Measurements from ENCODE around the gene KRTAP10-11. TPM values are rescaled to one million over a fixed set of nuclear protein-coding genes. Genes with fewer than 3 reads are reported as not detected.

The KRTAP10-11 gene
- not detected in 2 replicates for total RNA-seq

GRCh38 chr21:44646366-44647221 is at the start of gene KRTAP10-11:
TSS of gene KRTAP10-11 (plus strand) at chr21:44646414. CDS start at chr21:44646459, 45 bp downstream.

DNA sequence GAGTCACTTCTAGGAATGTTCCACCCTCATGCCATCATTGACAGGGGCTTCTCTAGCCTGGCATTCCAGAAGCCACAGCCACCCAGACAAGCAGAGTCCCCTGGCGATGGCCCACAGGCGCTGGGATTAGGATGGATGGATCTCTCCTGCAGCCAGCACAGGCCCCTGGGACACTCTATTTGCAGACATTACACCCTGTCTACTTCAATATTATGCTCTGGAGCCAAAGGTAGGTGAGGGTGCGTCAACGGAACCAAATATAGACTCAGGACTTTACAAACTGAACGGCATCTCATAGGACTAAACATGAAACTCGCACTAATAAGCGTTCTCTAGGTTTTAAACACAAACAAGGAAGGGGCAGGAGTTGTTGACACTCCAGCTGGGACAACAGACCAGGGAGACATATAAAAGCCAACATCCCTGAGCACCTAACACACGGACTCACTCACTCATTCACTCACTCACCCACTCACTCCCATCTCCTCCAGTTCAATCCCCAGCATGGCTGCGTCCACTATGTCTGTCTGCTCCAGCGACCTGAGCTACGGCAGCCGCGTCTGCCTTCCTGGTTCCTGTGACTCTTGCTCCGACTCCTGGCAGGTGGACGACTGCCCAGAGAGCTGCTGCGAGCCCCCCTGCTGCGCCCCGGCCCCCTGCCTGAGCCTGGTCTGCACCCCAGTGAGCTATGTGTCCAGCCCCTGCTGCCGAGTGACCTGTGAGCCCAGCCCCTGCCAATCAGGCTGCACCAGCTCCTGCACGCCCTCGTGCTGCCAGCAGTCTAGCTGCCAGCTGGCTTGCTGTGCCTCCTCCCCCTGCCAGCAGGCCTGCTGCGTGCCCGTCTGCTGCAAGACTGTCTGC is 45.9 kb upstream of the KRTAP10-11 start, which contains the start of gene KRTAP10-7:
TSS of gene KRTAP10-7 (plus strand) at position 480 of the 861 bp plus-strand sequence. CDS start at position 505, 25 bp downstream.

GRCh38 chr21:44612029-44612486 is 34.2 kb upstream of the KRTAP10-11 start, which contains the start of gene KRTAP10-8:
TSS of gene KRTAP10-8 (plus strand) at chr21:44612079. CDS start at chr21:44612101, 22 bp downstream.

GRCh38 chr21:44626673-44627143 is 19.5 kb upstream of the KRTAP10-11 start, which contains the start of gene KRTAP10-9:
TSS of gene KRTAP10-9 (plus strand) at chr21:44627093. CDS start at chr21:44627172, 79 bp downstream.

GRCh38 chr21:44637018-44637850 is 9.0 kb upstream of the KRTAP10-11 start, which contains the start of gene KRTAP10-10:
TSS of gene KRTAP10-10 (plus strand) at chr21:44637356. CDS start at chr21:44637418, 62 bp downstream.

GRCh38 chr21:44654576-44655175 is 8.5 kb downstream of the KRTAP10-11 start, which contains the start of gene KRTAP12-4:
TSS of gene KRTAP12-4 (minus strand) at chr21:44654659. CDS start at chr21:44654614, 45 bp downstream.

GRCh38 chr21:44657635-44658540 is 11.7 kb downstream of the KRTAP10-11 start, which contains the start of gene KRTAP12-3:
TSS of gene KRTAP12-3 (plus strand) at chr21:44657932. CDS start at chr21:44657980, 48 bp downstream.

GRCh38 chr21:44666401-44667320 is 20.4 kb downstream of the KRTAP10-11 start, which contains the start of gene KRTAP12-2:
TSS of gene KRTAP12-2 (minus strand) at chr21:44666927. CDS start at chr21:44666886, 41 bp downstream.

GRCh38 chr21:44681861-44682579 is 35.8 kb downstream of the KRTAP10-11 start, which contains the start of gene KRTAP12-1:
TSS of gene KRTAP12-1 (minus strand) at chr21:44682163. CDS start at chr21:44682123, 40 bp downstream.

Other genes with a start within 250 kb of the KRTAP10-11 start
- gene LRRC3, start 190.9 kb upstream of the KRTAP10-11 start, total RNA-seq: 0.38 and 0.85 TPM in 2 replicates
- gene KRTAP10-1, start 106.2 kb upstream of the KRTAP10-11 start, total RNA-seq: not detected in 2 replicates
- not detected in 2 replicates for gene KRTAP10-2, start 94.9 kb upstream of the KRTAP10-11 start, total RNA-seq
- not detected in 2 replicates for gene KRTAP10-3, start 87.6 kb upstream of the KRTAP10-11 start, total RNA-seq
- gene KRTAP10-4, start 72.7 kb upstream of the KRTAP10-11 start, total RNA-seq: not detected in 2 replicates
- not detected in 2 replicates for gene KRTAP10-5, start 65.8 kb upstream of the KRTAP10-11 start, total RNA-seq
- not detected in 2 replicates for gene KRTAP10-6, start 53.9 kb upstream of the KRTAP10-11 start, total RNA-seq
- not detected in 2 replicates for gene KRTAP10-7, start 45.8 kb upstream of the KRTAP10-11 start, total RNA-seq
- not detected in 2 replicates for gene KRTAP10-8, start 34.3 kb upstream of the KRTAP10-11 start, total RNA-seq
- gene KRTAP10-9, start 19.3 kb upstream of the KRTAP10-11 start, total RNA-seq: not detected in 2 replicates
- gene KRTAP10-10, start 9.1 kb upstream of the KRTAP10-11 start, total RNA-seq: not detected in 2 replicates
- gene KRTAP12-4, start 8.2 kb downstream of the KRTAP10-11 start, total RNA-seq: not detected in 2 replicates
- gene KRTAP12-3, start 11.5 kb downstream of the KRTAP10-11 start, total RNA-seq: not detected in 2 replicates
- not detected in 2 replicates for gene KRTAP12-2, start 20.5 kb downstream of the KRTAP10-11 start, total RNA-seq
- not detected in 2 replicates for gene KRTAP12-1, start 35.7 kb downstream of the KRTAP10-11 start, total RNA-seq
- gene KRTAP10-12, start 50.8 kb downstream of the KRTAP10-11 start, total RNA-seq: not detected in 2 replicates
- not detected in 2 replicates for gene TSPEAR, start 65.2 kb downstream of the KRTAP10-11 start, total RNA-seq
- gene UBE2G2, start 155.4 kb downstream of the KRTAP10-11 start, total RNA-seq: 63.7 and 71.1 TPM in 2 replicates
- 60.6 and 98.2 TPM in 2 replicates for gene SUMO3, start 171.6 kb downstream of the KRTAP10-11 start, total RNA-seq
- gene PTTG1IP, start 227.3 kb downstream of the KRTAP10-11 start, total RNA-seq: 220 and 298 TPM in 2 replicates

Measured in regular cardiac myocyte (primary cell).